IMR-90 (cell line): Measurements from ENCODE around the gene PITPNC1. TPM values are rescaled to one million over a fixed set of nuclear protein-coding genes. Genes with fewer than 3 reads are reported as not detected.

ENCODE experiments used
- ATAC-seq: fragments of 200-7000 bp; cut with Tn5 transposase; 2 replicates; pipeline ENCODE4 v1.9.1; 2020; ENCODE audit warnings: low read depth, mild to moderate bottlenecking, moderate library complexity
- BruUV-seq: library from RNA; stranded (reverse); fragments of 400-500 nt; replicated peaks from 2 replicates; lab custom pipeline; 2021; lab: Mats Ljungman, UMichigan
- CTCF ChIA-PET: fragments of 300-600 bp; formaldehyde crosslinking; extraction: SDS; loops from one replicate; lab custom pipeline; 2021; ENCODE audit warnings: antibody characterized with exemption; lab: Yijun Ruan, JAX
- POLR2A ChIA-PET: fragments of 300-600 bp; sonication (Branson Sonifier 250); formaldehyde crosslinking; loops from one replicate; lab custom pipeline; 2022; ENCODE audit warnings: antibody characterized with exemption; ENCODE audit not compliant: unreplicated experiment; lab: Charles Lee
- DNase-seq: peaks from one replicate; pipeline ENCODE4 v3.0.0; 2013
- H2AFZ ChIP-seq: replicated peaks from 2 replicates; pipeline ENCODE3; 2013; ENCODE audit warnings: low read length, mild to moderate bottlenecking; ENCODE audit not compliant: poor library complexity
- H2AK5ac ChIP-seq: 2 replicates; pipeline ENCODE4 v1.6.1; 2013; ENCODE audit warnings: low read depth, low read length, inconsistent platforms
- H2AK9ac ChIP-seq: replicated peaks from 2 replicates; pipeline ENCODE3; 2013; ENCODE audit warnings: mild to moderate bottlenecking, low read depth, low read length, moderate library complexity; ENCODE audit not compliant: poor library complexity
- H2BK120ac ChIP-seq: 2 replicates; pipeline ENCODE4 v1.6.1; 2013; ENCODE audit warnings: low read depth, low read length, inconsistent platforms
- H2BK15ac ChIP-seq: 3 replicates; pipeline ENCODE4 v1.6.1; 2013; ENCODE audit warnings: low read depth, low read length, inconsistent platforms
- H2BK20ac ChIP-seq: 2 replicates; pipeline ENCODE4 v1.6.1; 2013; ENCODE audit warnings: low read depth, mild to moderate bottlenecking, inconsistent platforms, low read length, moderate library complexity
- H2BK5ac ChIP-seq: 2 replicates; pipeline ENCODE4 v1.6.1; 2013; ENCODE audit warnings: mild to moderate bottlenecking, low read depth, low read length, inconsistent platforms; ENCODE audit not compliant: poor library complexity, severe bottlenecking
- H3K14ac ChIP-seq: replicated peaks from 2 replicates; pipeline ENCODE4 v1.6.1; 2013; ENCODE audit warnings: low read depth, low read length, inconsistent platforms
- H3K18ac ChIP-seq: 2 replicates; pipeline ENCODE4 v1.6.1; 2013; ENCODE audit warnings: low read depth, low read length, control low read depth
- H3K23ac ChIP-seq: 2 replicates; pipeline ENCODE4 v1.6.1; 2013; ENCODE audit warnings: low read depth, low read length, inconsistent platforms
- H3K27ac ChIP-seq: 2 replicates; pipeline ENCODE4 v1.5.1; 2013; ENCODE audit warnings: mild to moderate bottlenecking, control low read depth, low read length; ENCODE audit not compliant: insufficient read depth
- H3K27me3 ChIP-seq: 2 replicates; pipeline ENCODE4 v1.6.1; 2013; ENCODE audit warnings: low read length; ENCODE audit not compliant: control insufficient read depth, insufficient read depth
- H3K36me3 ChIP-seq: 2 replicates; pipeline ENCODE4 v1.6.1; 2013; ENCODE audit warnings: low read length, mixed read lengths; ENCODE audit not compliant: control insufficient read depth, insufficient read depth
- H3K4ac ChIP-seq: 2 replicates; pipeline ENCODE4 v1.6.1; 2013; ENCODE audit warnings: low read depth, low read length, inconsistent platforms
- H3K4me1 ChIP-seq: 2 replicates; pipeline ENCODE4 v1.6.1; 2013; ENCODE audit warnings: low read length, mixed read lengths; ENCODE audit not compliant: control insufficient read depth, insufficient read depth
- H3K4me2 ChIP-seq: 2 replicates; pipeline ENCODE4 v1.6.1; 2013; ENCODE audit warnings: low read depth, mild to moderate bottlenecking, control low read depth, low read length, moderate library complexity
- H3K4me3 ChIP-seq: 2 replicates; pipeline ENCODE4 v1.5.1; 2013; ENCODE audit warnings: low read depth, mild to moderate bottlenecking, control low read depth, low read length, moderate library complexity; ENCODE audit not compliant: insufficient read depth
- H3K56ac ChIP-seq: 2 replicates; pipeline ENCODE4 v1.6.1; 2013; ENCODE audit warnings: low read length, inconsistent platforms; ENCODE audit not compliant: insufficient read depth; ENCODE audit errors: extremely low read depth
- H3K79me1 ChIP-seq, 2 experiments: 2 replicates each; pipeline ENCODE4 v1.6.1; 2013; ENCODE audit warnings: low read length in 2 of 2, inconsistent platforms in 1 of 2, low read depth in 1 of 2
- H3K9ac ChIP-seq: 2 replicates; pipeline ENCODE4 v1.6.1; 2013; ENCODE audit warnings: low read depth, low read length, control low read depth
- H3K9me1 ChIP-seq: 2 replicates; pipeline ENCODE4 v1.6.1; 2013; ENCODE audit warnings: low read length, inconsistent platforms; ENCODE audit not compliant: insufficient read depth
- H3K9me3 ChIP-seq: 2 replicates; pipeline ENCODE4 v1.6.1; 2013; ENCODE audit warnings: low read length; ENCODE audit not compliant: control insufficient read depth, insufficient read depth
- H4K20me1 ChIP-seq: 2 replicates; pipeline ENCODE4 v1.6.1; 2013; ENCODE audit warnings: low read length, inconsistent platforms; ENCODE audit not compliant: insufficient read depth
- H4K5ac ChIP-seq: 2 replicates; pipeline ENCODE4 v1.6.1; 2013; ENCODE audit warnings: mild to moderate bottlenecking, low read depth, low read length, control low read depth
- H4K8ac ChIP-seq, 2 experiments: 2 replicates each; pipeline ENCODE4 v1.6.1; 2013; ENCODE audit warnings: low read depth in 2 of 2, low read length in 2 of 2, control low read depth in 1 of 2, inconsistent platforms in 1 of 2
- H4K91ac ChIP-seq: 2 replicates; pipeline ENCODE4 v1.6.1; 2013; ENCODE audit warnings: low read depth, low read length, inconsistent platforms; ENCODE audit not compliant: insufficient read depth
- CHD1 ChIP-seq: IDR thresholded peaks from 2 replicates; pipeline ENCODE4 v1.6.1; 2012; ENCODE audit warnings: low read depth, low read length, improper control_type of control experiment
- WGBS, 2 experiments: methylation state at CpG; one replicate each; pipeline versions ENCODE4 v1.1.5 to v1.1.7; 2013; ENCODE audit warnings: missing lambda C conversion rate in 2 of 2; ENCODE audit not compliant: insufficient read length in 1 of 2; ENCODE audit errors: extremely low coverage in 2 of 2; 5-methylcytosine and 5-hydroxymethylcytosine counted together
- dilution Hi-C: fragments of 300-500 bp; cut with HindIII; formaldehyde crosslinking; loops from one replicate; pipeline ENCODE4 v1.14.3; 2018; ENCODE audit warnings: low sequenced_read_pairs; ENCODE audit not compliant: unreplicated experiment
- in situ Hi-C: fragments of 300-500 bp; cut with MboI; formaldehyde crosslinking; loops from 3 replicates; pipeline ENCODE4 v1.14.3; 2019; ENCODE audit warnings: low sequenced_read_pairs, inconsistent platforms, mixed read lengths
- intact Hi-C: fragments of 100-400 bp; cut with micrococcal nuclease; formaldehyde crosslinking; loops from 2 replicates; pipeline ENCODE4 v1.10.0; 2022
- polyA plus RNA-seq, 3 experiments: library from polyadenylated mRNA; depleted of rRNA; stranded (reverse); fragments of >200 nt; gene quantifications; 2 replicates each; pipeline ENCODE4 v1.2.3, GENCODE V29; 2012; ENCODE audit warnings: low replicate concordance in 1 of 3
- total RNA-seq: library from RNA; depleted of rRNA; stranded (reverse); fragments of >200 nt; gene quantifications from 2 replicates; pipeline ENCODE4 v1.2.3, GENCODE V29; 2012

Gene PITPNC1
- total and polyA plus RNA-seq, 2 of the 4 experiments (the other 2 are of a cell fraction): 4.1 TPM

GRCh38 chr17:67624886-67625656 lies 248.0 kb downstream of the PITPNC1 start:
- H3K9me1 ChIP-seq: no peaks in the 10 kb centered on the region
- WGBS, 2 experiments: 83% methylated on average over 1 of the region's 11 CpGs; no CpG with 5 or more reads in 1 of the 2 experiments
- TF ChIP-seq CHD1: no peak
- in situ Hi-C loops: no loop called here
- no peak overlapping the region for H3K4me2 ChIP-seq
- no peak overlapping the region for H4K8ac ChIP-seq
- H3K27ac ChIP-seq: no peak overlapping the region
- H3K4me1 ChIP-seq: no peaks in the 10 kb centered on the region
- no peak overlapping the region for H2BK20ac ChIP-seq
- no peak overlapping the region for H2BK5ac ChIP-seq
- no peak overlapping the region for H3K9ac ChIP-seq
- DNase-seq (no peak), ATAC-seq (no peak)
- H3K9me3 ChIP-seq: no peaks in the 10 kb centered on the region
- intact Hi-C loops: no loop called here
- dilution Hi-C loops: no loop called here
- ChIA-PET POLR2A (interaction anchor here (0.6 kb wide), 1 partner anchor 155 kb away, joined by 3 read pairs; no protein-coding TSS in a partner anchor), CTCF (no interaction called here)
- no peak overlapping the region for H3K14ac ChIP-seq
- H3K79me1 ChIP-seq: peaks cover 0 to 5% of the 10 kb centered on the region in 2 experiments; a peak in 1 of 4 replicates
- no peak overlapping the region for H2AK5ac ChIP-seq
- H4K5ac ChIP-seq: no peak overlapping the region
- no peak overlapping the region for H2AK9ac ChIP-seq
- no peak overlapping the region for H2AFZ ChIP-seq
- H2BK15ac ChIP-seq: no peak overlapping the region
- no TSS peak for BruUV-seq
- no peak overlapping the region for H2BK120ac ChIP-seq
- H3K18ac ChIP-seq: no peak overlapping the region
- no peaks in the 10 kb centered on the region for H4K20me1 ChIP-seq
- no peak overlapping the region for H3K4me3 ChIP-seq
- no peak overlapping the region for H3K4ac ChIP-seq
- H3K27me3 ChIP-seq: no peaks in the 10 kb centered on the region
- no peak overlapping the region for H3K56ac ChIP-seq
- H3K23ac ChIP-seq: no peak overlapping the region
- H4K91ac ChIP-seq: no peak overlapping the region
- H3K36me3 ChIP-seq: peaks cover 2% of the 10 kb centered on the region; the same call in 1 of the 2 replicates
